Measurements from ENCODE around the gene AKNA. TPM values are rescaled to one million over a fixed set of nuclear protein-coding genes. Genes with fewer than 3 reads are reported as not detected.
A peak's percentile ranks its signal among the peaks of the same experiment; 100 is the strongest.
"Not testable (repeated sequence)": the region's sequence is repeated elsewhere in the genome, so short reads cannot be mapped to it uniquely, and the experiment has no call there.

Gene AKNA
- total RNA-seq, 1 donor from 2014 or later = 22.0 TPM

GRCh38 chr9:114322831-114323531 is 64.8 kb downstream of the AKNA start, which contains the start of gene ORM1:
Gene ORM1, plus strand, starts transcription at chr9:114323098. Its CDS starts 36 bp downstream, at chr9:114323134.
- not testable (repeated sequence) for DNase-seq (ENCODE audit: low read depth)

GRCh38 chr9:114322160-114322818 is 65.5 kb downstream of the AKNA start:
- not testable (repeated sequence) for DNase-seq (ENCODE audit: low read depth)

GRCh38 chr9:114321759-114322158 is 66.0 kb downstream of the AKNA start:
- DNase-seq (ENCODE audit: low read depth) = no peak

GRCh38 chr9:114320710-114321109 is 67.1 kb downstream of the AKNA start:
- DNase-seq (ENCODE audit: low read depth) = peak; percentile 30

DNA sequence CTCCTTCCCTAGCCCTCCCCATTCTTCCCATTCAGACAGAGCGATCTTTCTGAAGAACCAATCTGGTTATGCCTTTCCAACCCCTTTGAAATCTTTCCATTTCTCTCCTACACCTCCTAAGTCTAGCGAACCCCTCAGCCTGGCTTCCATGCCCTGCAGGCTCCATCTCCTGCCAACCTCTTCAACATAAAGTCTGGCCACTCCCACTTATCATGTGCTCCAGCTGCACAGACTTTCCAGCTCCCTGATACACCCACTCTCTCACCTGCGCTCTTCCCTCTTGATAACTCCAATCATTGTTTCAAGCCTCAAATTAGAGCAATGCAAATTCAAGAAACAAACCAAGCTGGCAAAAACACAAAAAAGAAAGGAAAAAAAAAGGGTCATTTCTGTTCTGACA is 68.6 kb downstream of the AKNA start:
- no peak for DNase-seq (ENCODE audit: low read depth)

GRCh38 chr9:114318416-114318815 is 69.4 kb downstream of the AKNA start:
- no peak for DNase-seq (ENCODE audit: low read depth)

DNA sequence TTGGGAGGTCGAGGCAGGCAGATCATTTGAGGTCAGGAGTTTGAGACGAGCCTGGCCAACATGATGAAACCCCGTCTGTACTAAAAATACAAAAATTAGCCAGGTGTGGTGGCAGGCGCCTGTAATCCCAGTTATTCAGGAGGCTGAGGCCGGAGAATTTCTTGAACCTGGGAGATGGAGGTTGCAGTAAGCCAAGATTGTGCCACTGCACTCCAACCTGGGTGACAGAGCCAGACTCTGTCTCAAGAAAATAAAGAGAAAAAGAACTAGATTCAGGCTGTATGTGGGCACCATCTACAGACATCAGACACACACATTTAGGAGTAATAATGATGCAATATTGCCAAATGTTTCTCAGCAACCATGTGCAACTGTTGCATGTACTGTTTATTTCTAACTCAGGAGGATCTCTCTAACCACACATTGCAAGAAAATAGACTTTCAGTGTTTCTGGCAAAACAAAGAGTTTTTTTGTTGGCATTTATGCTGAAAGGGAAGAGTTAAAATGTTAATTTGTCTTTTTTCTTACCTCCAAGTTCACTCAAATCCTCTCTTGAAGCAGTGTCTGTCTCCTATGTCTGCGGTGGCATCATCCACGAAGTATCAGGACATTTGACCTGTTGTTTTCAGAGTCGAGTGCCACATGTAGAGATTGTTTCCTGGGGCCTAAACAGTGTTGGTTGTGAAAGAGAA is 70.0 kb downstream of the AKNA start:
- DNase-seq (ENCODE audit: low read depth) = peak; percentile 83

- DNase-seq (ENCODE audit: low read depth) = peak; percentile 50
Measured at GRCh38 chr9:114316605-114317230, 71.1 kb downstream of the AKNA start.

DNA sequence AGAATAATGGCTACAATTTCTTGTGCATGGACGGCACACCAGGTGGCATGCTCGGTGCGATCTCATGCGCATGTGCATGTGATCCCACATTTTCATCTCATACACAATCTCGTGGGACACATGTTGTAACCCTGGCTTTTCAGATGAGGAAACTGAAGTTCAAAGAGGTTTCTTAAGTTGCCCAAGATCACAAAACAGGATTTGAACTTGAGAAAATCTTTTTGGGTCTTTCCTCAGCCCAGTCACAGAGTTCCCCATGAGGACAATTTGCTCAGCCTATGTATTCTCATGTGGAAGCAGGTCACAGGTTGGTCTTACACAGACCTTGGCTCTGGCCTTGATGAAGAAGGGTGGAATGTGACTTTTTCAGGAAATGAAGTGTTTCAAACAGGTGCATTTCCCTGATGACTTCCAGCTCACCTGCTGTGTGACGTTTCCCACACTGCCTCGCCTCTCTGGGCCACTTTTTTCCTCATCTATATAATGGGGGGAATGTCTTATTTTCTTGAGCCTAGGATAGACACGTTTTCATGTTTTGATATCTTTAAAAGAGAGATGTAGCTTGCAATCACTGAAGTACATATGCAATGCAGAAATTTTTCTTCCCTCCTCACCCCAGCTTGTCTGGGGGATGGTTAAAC is 71.9 kb downstream of the AKNA start:
- DNase-seq (ENCODE audit: low read depth) = no peak

DNA sequence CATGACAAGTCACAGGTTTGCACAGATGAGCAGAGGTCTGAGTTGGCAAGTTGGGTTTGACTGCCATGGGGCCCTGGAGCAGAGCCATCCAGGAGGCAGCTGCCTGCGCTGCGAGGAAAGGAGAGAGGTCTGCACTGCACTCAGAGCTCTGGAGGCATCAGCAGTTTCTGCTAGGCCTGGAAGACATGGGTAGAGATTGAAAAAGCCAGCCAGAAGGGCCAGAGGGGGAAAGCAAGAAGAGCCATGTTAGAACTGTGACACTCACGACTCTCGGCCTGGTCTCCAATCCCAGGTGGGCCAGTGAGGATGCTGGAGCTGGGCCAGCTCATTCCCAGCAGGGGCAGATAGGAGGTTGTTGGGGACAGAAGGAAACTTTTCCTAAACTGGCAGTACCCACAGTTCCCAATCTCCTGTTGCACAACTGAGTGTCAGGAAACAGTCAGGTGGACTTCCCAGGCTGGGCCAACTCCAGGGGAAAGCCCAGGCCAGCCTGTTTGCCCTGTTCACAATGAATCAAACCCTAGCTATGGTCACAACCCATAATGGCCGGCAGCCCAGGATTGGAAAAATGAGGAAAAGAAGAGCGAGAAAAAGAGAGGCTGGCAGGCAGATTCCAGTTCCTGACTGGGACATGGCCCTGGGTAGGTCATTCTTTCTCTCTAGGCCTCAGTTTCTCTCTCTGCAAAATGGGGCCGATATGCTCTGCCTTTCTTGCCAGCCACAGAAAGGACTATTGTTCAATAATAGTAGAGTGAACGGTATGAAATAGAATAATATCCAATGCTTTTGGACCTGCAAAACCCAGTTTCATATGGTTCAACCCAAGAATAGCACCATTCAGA is 72.7 kb downstream of the AKNA start:
- peak; percentile 70 for DNase-seq (ENCODE audit: low read depth)

- no peak for DNase-seq (ENCODE audit: low read depth)
Measured at GRCh38 chr9:114314256-114314867, 73.4 kb downstream of the AKNA start.

DNA sequence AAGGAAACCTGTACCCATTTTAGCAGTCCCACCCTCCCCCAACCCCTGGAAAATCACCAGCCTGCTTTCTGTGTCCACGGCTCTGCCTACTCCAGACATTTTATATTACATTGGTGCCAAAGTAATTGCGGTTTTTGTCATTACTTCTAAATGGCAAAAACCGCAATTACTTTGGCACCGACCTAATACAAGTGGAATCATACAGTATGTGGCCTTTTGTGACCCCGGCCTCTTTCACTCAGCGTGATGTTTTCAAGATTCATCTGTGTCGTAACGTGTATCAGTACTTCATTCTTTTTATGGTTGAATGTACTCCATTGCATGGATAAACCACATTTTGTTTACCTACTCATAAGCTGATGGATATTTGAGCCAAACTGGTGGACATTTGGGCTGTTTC is 74.6 kb downstream of the AKNA start:
- no peak for DNase-seq (ENCODE audit: low read depth)

- DNase-seq (ENCODE audit: low read depth) = no peak
Measured at GRCh38 chr9:114312513-114312875, 75.3 kb downstream of the AKNA start.

DNA sequence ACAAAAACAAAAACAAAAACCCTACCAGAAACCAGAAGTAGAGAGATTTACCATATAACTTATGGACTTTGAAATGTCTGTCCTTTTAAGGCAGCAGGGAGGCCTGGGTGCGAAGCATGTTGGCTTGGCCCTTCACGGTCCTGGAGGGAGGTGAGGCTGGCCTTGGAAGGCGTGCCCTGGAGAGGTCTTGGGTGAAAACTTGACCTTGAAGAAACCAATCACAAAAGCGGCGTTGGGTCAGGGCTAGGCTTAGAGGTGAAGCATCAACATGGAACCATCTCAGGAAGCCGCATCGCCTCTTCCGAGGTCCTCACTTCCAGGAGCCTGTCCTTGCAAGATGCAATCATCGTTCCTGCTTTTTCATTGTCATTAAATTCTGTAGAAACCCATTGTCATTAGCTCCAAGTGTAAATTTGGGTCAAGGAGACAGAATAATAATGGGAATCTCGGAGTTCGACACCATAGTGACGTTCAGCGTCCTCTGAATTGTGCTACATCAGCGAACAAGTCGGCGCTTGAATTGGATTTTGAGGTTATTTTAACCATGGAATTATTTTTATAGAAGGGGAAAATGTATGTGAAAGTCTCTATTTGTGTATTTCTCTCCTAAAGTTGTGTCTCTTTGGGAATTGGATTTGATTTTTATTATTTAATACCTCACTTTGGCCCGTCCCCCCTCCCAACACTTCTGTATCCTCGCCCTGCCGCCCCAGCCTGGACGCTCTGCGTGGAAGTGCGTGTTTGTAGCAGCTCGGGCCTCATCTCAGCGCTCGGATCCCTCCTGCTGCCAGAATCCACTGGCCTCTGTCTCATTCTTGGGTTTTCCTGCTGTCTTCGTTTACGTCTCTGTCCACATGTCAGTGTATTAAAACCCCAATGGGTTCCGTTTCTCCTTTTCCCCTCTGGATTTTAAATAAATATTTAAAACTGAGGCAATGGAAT is 75.9 kb downstream of the AKNA start:
- no peak for DNase-seq (ENCODE audit: low read depth)

GRCh38 chr9:114310471-114311450 is 77.0 kb downstream of the AKNA start:
- DNase-seq (ENCODE audit: low read depth) = no peak

GRCh38 chr9:114309096-114309495 is 78.7 kb downstream of the AKNA start:
- DNase-seq (ENCODE audit: low read depth) = no peak

- no peak for DNase-seq (ENCODE audit: low read depth)
Measured at GRCh38 chr9:114308361-114308950, 79.3 kb downstream of the AKNA start.

- DNase-seq (ENCODE audit: low read depth) = no peak
Measured at GRCh38 chr9:114307899-114308267, 79.9 kb downstream of the AKNA start.
